HG02798 (cell line): ENCODE data around the gene IPO9.

ENCODE experiments used
- ATAC-seq: cut with Tn5 transposase; IDR thresholded peaks from one replicate; pipeline ENCODE4 v1.9.1; 2021; ENCODE audit warnings: mild to moderate bottlenecking; ENCODE audit not compliant: unreplicated experiment, poor library complexity

Gene IPO9

GRCh38 chr1:201930137-201930536, 101.2 kb downstream of the IPO9 start:
- no peak for ATAC-seq

DNA sequence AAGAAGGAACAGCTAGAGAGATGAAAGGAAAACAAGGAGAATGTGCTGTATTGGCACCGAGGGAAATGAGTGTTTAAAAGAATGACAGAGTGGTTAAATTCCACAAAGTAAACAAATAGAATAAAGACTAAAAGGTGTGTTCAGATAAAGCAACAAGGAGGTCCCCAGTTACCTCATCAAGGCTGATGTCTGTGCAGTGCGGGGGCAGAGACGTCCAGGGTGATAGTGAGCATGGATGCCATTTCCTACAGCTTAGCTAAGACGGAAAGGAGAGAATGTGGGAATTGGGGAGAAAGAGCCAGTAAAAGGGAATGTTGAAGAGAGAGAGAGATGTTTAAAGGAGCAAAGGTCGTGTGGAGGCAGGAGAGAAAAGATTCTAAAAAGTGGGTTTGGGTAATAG, 101.8 kb downstream of the IPO9 start:
- no peak for ATAC-seq
